T-helper 2 cell treated with Interferon-gamma antibody and Interleukin-4, amounts not matched to agents 5 μg/mL and 100 μg/mL, for 36 hours (primary cell): Measurements from ENCODE around the gene PDGFD.

Source experiments
- DNase-seq: peaks from one replicate; pipeline ENCODE4 v3.0.0; 2021; ENCODE audit warnings: low spot score
- H3K27ac Mint-ChIP-seq: one replicate; pipeline ENCODE4 v1.8.0; 2021; ENCODE audit warnings: mild to moderate bottlenecking, mixed read lengths
- H3K27me3 Mint-ChIP-seq: one replicate; pipeline ENCODE4 v1.8.0; 2021; ENCODE audit warnings: low read depth, mixed read lengths
- H3K36me3 Mint-ChIP-seq: one replicate; pipeline ENCODE4 v1.8.0; 2021; ENCODE audit warnings: low read depth, mixed read lengths
- H3K4me1 Mint-ChIP-seq: one replicate; pipeline ENCODE4 v1.8.0; 2021; ENCODE audit warnings: low read depth, mixed read lengths
- H3K4me3 Mint-ChIP-seq: one replicate; pipeline ENCODE4 v1.8.0; 2022; ENCODE audit warnings: mild to moderate bottlenecking, moderate library complexity, mixed read lengths
- H3K9me3 Mint-ChIP-seq: one replicate; pipeline ENCODE4 v1.8.0; 2021; ENCODE audit warnings: mixed read lengths

Gene PDGFD

GRCh38 chr11:103898577-103899336, 265.2 kb downstream of the PDGFD start:
- DNase-seq: no peak
- Mint-ChIP-seq H3K9me3 (no peaks in the 10 kb centered on the region), H3K27ac (no peak overlapping the region), H3K27me3 (no peaks in the 10 kb centered on the region), H3K4me1 (no peaks in the 10 kb centered on the region), H3K36me3 (no peaks in the 10 kb centered on the region), H3K4me3 (no peak overlapping the region)

DNA sequence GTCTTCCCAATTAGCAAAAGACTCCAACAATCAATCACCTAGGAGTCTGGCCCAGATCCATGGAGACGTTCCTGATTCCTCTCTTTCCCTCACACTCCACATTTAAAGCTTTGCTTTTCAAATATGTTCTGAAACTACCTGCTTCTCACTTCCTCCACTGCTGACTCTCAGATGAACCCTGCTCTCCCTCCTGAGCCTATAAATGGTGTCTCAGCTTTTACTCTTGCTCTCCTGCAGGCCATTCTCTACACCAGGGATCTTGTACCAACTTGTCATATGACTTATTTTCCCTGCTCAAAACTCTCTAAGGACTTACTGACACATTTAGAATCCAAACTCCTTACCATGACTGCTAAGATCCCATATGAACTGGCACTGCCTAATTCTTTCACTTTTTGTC, 265.9 kb downstream of the PDGFD start:
- H3K27me3 Mint-ChIP-seq: no peaks in the 10 kb centered on the region
- H3K27ac Mint-ChIP-seq: no peak overlapping the region
- no peak overlapping the region for H3K4me3 Mint-ChIP-seq
- H3K9me3 Mint-ChIP-seq: no peaks in the 10 kb centered on the region
- H3K36me3 Mint-ChIP-seq: no peaks in the 10 kb centered on the region
- no peak for DNase-seq
- no peaks in the 10 kb centered on the region for H3K4me1 Mint-ChIP-seq

DNA sequence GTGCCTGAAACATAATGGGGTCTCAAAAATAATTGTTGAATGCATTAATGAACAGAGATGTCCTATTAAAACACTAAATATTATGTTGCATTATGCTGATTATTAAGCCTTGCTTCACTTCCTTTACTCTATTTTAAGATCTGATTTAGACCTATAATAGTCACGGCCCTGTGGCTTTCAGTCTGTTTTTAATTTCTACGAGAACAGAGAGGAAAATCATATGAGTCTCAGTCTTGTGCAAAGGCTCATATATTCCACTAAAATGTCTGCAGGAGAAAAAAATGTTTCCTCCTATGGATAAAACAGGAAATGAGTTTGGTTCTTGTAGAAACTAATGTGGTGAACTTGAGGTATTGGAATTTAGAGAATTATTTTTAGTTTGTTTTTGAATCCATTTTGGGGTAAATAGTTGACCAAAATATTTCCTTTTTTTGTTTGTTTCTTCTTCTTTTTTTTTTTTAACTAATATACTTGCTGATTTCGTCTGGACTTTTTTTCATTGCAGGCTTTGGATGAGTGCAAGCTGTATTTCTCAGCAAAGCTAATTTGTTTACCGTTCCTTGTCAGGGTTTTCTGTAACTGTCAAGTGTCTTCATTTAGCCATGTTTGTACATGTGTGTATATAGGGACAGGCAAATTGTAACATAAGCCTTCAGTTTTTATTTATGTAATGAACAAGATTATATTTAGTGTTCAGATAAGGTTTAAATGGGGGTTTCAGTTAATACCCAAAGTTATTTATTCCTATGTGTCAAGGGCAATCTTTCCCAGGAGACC, 266.6 kb downstream of the PDGFD start:
- H3K4me3 Mint-ChIP-seq: no peak overlapping the region
- no peaks in the 10 kb centered on the region for H3K27me3 Mint-ChIP-seq
- no peaks in the 10 kb centered on the region for H3K36me3 Mint-ChIP-seq
- no peaks in the 10 kb centered on the region for H3K9me3 Mint-ChIP-seq
- no peaks in the 10 kb centered on the region for H3K4me1 Mint-ChIP-seq
- H3K27ac Mint-ChIP-seq: no peak overlapping the region
- DNase-seq: no peak

DNA sequence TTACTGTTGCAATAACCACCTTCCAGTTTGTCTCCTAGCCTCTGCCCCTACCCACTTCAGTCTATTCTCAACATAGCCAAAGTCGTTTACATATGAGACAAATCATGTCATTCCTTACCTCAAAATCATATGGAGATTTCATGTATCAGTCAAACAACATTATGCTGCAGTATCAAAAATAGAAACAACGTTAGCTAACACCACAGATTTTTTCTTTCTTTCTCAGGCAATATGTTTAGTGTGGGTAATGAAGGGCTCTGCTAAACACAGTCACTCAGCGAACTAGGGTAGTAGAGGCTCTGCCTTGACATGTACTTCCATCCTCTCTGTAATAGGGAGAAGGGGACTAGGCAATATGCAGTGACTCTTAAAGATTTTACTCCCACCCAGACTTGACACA, 268.8 kb downstream of the PDGFD start:
- Mint-ChIP-seq H3K36me3 (no peaks in the 10 kb centered on the region), H3K27ac (no peak overlapping the region), H3K4me3 (no peak overlapping the region), H3K9me3 (no peaks in the 10 kb centered on the region), H3K4me1 (no peaks in the 10 kb centered on the region), H3K27me3 (no peaks in the 10 kb centered on the region)
- DNase-seq: no peak

DNA sequence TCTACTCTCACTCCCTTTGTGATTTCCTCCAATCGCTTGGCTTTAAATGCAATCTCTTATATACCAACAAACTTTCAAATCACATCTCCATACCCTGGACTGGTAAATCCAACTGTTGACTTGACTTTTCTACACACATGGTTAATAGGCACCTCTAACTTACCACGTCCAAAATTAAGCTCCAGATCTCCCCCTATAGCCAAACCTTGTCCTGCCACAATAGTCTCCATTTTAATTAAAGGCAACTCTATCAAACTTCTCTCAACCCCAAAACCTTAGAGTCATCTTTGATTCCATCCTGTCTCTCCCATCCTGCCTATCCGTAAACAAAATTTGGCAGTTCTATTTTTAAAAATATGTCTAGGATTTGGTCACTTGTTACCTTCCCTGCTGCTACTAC, 269.3 kb downstream of the PDGFD start:
- no peaks in the 10 kb centered on the region for H3K27me3 Mint-ChIP-seq
- no peak overlapping the region for H3K27ac Mint-ChIP-seq
- no peaks in the 10 kb centered on the region for H3K4me1 Mint-ChIP-seq
- H3K36me3 Mint-ChIP-seq: no peaks in the 10 kb centered on the region
- no peak overlapping the region for H3K4me3 Mint-ChIP-seq
- peaks cover 3% of the 10 kb centered on the region for H3K9me3 Mint-ChIP-seq
- no peak for DNase-seq

- Mint-ChIP-seq H3K27me3 (no peaks in the 10 kb centered on the region), H3K4me3 (no peak overlapping the region), H3K4me1 (no peaks in the 10 kb centered on the region), H3K9me3 (peaks cover 8% of the 10 kb centered on the region), H3K27ac (no peak overlapping the region), H3K36me3 (no peaks in the 10 kb centered on the region)
- no peak for DNase-seq
These were observed 269.9 kb downstream of the PDGFD start for GRCh38 chr11:103894034-103894433.

DNA sequence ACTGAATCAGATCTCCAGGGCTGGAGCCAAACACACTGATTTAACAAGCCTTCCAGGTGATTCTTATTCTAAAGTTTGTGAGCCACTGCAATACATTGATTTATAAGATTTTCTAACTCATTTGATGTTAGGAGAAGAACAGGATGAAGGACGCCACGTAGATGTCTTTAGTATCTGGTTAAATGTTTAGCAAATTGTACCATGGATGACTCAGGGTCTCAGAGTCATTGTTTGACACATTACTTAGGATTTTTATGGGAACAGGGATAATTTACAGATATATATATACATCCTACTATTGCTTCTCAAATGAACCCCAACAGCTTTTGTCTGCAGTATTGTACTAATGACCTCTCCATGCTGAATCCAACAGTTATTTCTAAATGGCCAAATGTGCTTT, 270.6 kb downstream of the PDGFD start:
- Mint-ChIP-seq H3K27ac (no peak overlapping the region), H3K4me1 (no peaks in the 10 kb centered on the region), H3K4me3 (no peak overlapping the region), H3K9me3 (peaks cover 8% of the 10 kb centered on the region), H3K27me3 (no peaks in the 10 kb centered on the region), H3K36me3 (no peaks in the 10 kb centered on the region)
- DNase-seq: no peak

DNA sequence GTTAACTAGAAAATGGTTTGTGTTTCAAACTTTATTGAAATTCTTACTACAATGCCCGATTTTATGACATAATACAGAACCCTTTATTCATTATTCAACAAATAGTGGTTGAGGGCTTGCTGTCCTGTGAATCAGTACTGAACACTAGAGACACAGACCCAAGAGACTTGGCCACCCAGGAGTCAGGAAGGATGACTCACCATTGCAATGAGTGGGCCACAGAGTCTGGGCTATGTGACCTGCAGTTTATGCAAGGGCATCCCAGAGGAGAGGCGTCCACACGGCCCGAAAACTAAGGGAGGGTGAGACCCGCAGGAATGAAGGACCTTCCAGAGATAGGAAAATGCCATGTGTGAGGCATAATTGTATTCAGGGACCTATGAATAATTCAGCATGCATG, 271.3 kb downstream of the PDGFD start:
- no peak for DNase-seq
- no peaks in the 10 kb centered on the region for H3K4me1 Mint-ChIP-seq
- no peak overlapping the region for H3K4me3 Mint-ChIP-seq
- no peaks in the 10 kb centered on the region for H3K27me3 Mint-ChIP-seq
- H3K27ac Mint-ChIP-seq: no peak overlapping the region
- H3K36me3 Mint-ChIP-seq: no peaks in the 10 kb centered on the region
- H3K9me3 Mint-ChIP-seq: peaks cover 8% of the 10 kb centered on the region

GRCh38 chr11:103890654-103891053, 273.3 kb downstream of the PDGFD start:
- Mint-ChIP-seq H3K27ac (no peak overlapping the region), H3K36me3 (no peaks in the 10 kb centered on the region), H3K9me3 (peaks cover 8% of the 10 kb centered on the region), H3K4me1 (no peaks in the 10 kb centered on the region), H3K27me3 (no peaks in the 10 kb centered on the region), H3K4me3 (no peak overlapping the region)
- DNase-seq: no peak

GRCh38 chr11:103889679-103890078, 274.3 kb downstream of the PDGFD start:
- no peaks in the 10 kb centered on the region for H3K27me3 Mint-ChIP-seq
- no peak overlapping the region for H3K27ac Mint-ChIP-seq
- no peak for DNase-seq
- no peak overlapping the region for H3K4me3 Mint-ChIP-seq
- peaks cover 8% of the 10 kb centered on the region for H3K9me3 Mint-ChIP-seq
- no peaks in the 10 kb centered on the region for H3K4me1 Mint-ChIP-seq
- H3K36me3 Mint-ChIP-seq: no peaks in the 10 kb centered on the region

DNA sequence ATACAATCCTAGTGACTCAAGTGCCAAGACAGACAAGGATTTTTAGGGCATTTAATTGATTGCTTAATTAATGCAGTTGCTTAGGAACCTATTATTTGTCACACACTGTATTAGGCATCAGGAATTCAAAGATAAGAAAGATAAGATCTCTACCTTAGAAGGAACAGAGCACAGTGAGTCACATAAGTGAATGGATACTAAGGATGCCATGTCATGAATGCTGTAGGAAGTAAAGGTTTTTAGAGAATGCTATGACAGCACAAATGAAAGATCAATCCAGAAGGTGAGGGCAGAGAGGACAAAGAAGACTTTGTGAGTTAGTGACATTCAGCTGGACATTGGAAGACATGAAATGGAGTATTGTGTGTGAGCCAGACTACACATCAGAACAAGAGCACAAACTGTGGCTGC, 275.4 kb downstream of the PDGFD start:
- Mint-ChIP-seq H3K27ac (no peak overlapping the region), H3K4me1 (no peaks in the 10 kb centered on the region), H3K36me3 (no peaks in the 10 kb centered on the region), H3K9me3 (peaks cover 8% of the 10 kb centered on the region), H3K27me3 (no peaks in the 10 kb centered on the region), H3K4me3 (no peak overlapping the region)
- no peak for DNase-seq

DNA sequence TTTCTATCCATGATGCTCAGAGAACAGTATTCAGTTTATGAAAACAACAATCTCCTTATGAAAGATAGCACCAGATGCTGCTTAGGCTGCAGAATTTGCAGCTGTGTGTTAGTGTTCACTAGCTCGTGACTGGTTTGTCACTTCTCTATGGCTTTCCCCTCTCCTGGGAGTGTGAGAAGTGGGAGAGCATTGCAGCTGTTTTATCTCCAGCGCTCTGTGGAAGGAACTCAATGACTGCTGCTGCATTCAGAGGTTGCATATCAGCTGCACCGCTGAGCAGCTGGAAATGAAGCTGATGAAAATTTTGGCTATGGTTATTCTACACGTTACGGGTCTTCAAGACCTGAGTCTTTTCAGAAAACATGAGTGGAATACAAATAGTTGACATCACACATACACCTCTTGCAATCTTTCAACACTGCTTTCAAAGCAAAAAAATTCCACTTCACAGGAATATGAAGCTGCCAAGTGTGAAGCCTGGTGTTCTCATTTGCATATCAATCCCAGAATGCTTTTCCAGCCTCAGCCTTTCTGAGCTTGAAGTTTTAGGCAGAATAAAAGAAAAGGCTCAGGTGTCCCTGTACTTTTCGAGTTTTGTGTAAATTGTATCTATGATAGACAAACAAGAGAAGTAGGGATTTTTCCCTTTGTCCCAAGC, 276.8 kb downstream of the PDGFD start:
- Mint-ChIP-seq H3K4me1 (no peaks in the 10 kb centered on the region), H3K9me3 (peaks cover 8% of the 10 kb centered on the region), H3K27me3 (no peaks in the 10 kb centered on the region), H3K4me3 (no peak overlapping the region), H3K27ac (no peak overlapping the region), H3K36me3 (no peaks in the 10 kb centered on the region)
- no peak for DNase-seq

DNA sequence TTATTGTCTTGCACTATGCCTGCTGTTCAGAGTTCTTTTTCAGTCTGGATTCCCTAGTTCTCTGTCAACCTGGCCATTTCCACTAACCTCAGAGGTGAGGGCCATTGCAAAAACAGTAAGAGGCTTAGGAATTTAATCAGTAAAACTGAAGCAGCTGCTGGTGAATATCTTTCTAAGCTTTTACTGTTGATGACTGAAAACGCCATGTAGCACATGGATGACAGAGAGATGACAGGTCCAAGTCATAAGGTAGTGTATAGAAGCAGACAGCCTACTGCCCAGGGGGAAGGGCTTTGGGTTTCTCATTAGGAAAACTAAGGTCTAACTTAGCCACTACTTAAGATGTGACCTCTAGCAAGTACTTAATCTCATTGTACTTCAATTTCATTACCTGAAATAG, 280.1 kb downstream of the PDGFD start:
- H3K27me3 Mint-ChIP-seq: no peaks in the 10 kb centered on the region
- H3K4me3 Mint-ChIP-seq: no peak overlapping the region
- H3K9me3 Mint-ChIP-seq: no peaks in the 10 kb centered on the region
- no peak overlapping the region for H3K27ac Mint-ChIP-seq
- no peak for DNase-seq
- H3K4me1 Mint-ChIP-seq: no peaks in the 10 kb centered on the region
- no peaks in the 10 kb centered on the region for H3K36me3 Mint-ChIP-seq

DNA sequence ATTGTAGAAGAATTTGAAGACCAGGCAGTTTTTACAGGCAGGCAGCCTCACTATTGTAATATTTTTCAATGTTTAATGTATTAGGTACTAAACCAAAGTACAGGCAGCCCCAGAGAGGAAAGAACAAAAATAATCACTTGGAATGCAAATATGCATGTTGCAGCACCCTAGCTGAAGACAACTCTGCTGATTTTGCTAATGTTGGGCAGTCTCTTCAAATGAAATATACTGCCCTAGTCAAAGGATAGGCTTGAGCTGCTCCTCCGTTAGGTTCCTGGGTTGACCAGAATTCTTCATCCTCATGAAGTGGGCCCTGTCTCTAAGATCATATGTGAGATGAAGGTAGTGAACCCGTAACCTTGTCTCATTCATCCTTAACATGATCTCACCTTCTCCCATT, 280.7 kb downstream of the PDGFD start:
- H3K4me1 Mint-ChIP-seq: no peaks in the 10 kb centered on the region
- H3K36me3 Mint-ChIP-seq: no peaks in the 10 kb centered on the region

More for the DNA sequence above, 280.7 kb downstream of the PDGFD start:
- Mint-ChIP-seq H3K27me3 (no peaks in the 10 kb centered on the region), H3K4me3 (no peak overlapping the region), H3K27ac (no peak overlapping the region), H3K9me3 (no peaks in the 10 kb centered on the region)
- DNase-seq: no peak
